GM12801 (cell line): ENCODE data around the gene C17orf67.

ENCODE experiments used
- TF ChIP-seq, protein P1 (sequence below): IDR thresholded peaks from one replicate; pipeline ENCODE4 v1.5.1; 2011; ENCODE audit warnings: control low read depth; ENCODE audit not compliant: insufficient read length; ENCODE audit errors: extremely low read depth

The C17orf67 gene

DNA sequence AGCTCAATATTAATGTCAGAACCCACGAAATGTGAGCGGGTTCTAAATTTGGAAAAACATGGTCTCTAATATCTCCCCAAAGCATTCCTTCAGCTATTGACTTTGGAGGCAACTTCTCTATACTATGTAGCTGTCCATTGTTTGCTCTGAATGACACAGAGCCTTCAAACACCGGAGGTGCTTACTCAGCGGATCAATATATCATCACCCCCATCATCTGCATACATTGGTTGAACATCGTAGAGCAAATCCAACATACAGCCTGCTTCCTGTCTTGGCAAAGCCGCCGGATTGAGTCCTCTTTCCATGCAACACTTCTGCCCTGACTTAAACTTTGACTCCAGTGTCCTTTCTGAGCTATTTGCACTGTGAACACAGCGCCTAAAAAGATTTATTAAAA lies 61.3 kb downstream of the C17orf67 start:
- TF ChIP-seq, protein P1, sequence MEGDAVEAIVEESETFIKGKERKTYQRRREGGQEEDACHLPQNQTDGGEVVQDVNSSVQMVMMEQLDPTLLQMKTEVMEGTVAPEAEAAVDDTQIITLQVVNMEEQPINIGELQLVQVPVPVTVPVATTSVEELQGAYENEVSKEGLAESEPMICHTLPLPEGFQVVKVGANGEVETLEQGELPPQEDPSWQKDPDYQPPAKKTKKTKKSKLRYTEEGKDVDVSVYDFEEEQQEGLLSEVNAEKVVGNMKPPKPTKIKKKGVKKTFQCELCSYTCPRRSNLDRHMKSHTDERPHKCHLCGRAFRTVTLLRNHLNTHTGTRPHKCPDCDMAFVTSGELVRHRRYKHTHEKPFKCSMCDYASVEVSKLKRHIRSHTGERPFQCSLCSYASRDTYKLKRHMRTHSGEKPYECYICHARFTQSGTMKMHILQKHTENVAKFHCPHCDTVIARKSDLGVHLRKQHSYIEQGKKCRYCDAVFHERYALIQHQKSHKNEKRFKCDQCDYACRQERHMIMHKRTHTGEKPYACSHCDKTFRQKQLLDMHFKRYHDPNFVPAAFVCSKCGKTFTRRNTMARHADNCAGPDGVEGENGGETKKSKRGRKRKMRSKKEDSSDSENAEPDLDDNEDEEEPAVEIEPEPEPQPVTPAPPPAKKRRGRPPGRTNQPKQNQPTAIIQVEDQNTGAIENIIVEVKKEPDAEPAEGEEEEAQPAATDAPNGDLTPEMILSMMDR: no peak

DNA sequence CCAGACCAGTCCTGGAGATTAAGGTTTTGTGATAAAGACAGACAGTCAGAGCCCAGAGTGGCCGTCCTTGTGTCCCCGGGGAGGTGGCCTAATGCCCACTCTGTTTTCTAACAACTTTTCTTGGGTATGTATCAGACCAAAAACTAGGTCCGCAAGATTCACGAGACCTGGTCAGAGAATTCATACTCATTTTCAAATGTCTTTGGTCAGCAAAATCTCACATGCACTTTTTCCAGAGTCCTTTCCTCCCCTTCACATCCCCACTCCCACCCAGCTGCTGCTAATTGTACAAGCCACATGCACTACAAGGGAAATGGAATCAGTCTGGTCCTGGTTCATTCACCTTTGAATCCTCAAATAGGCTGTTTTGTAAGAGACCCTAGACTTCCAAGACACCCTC lies 61.7 kb downstream of the C17orf67 start:
- TF ChIP-seq, protein P1: no peak

DNA sequence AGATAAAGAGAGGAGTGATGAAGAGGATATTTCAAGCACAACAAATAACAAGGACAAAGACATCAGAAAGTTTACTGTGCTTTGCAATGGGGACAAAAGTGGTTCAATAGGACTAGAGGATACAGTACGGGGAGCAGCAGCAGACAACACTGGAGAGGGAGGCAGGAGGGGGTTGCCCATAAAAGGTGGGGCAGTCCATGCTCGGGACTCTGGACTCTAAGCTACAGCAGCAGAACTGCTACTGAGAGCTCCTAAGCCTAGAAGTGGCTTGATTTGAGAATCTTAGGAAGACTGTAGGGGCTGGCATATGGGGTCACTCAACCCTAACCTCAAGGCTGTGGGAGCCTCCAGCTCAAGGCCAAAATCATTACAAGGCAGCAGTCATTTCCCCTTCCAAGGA lies 62.2 kb downstream of the C17orf67 start:
- TF ChIP-seq, protein P1: no peak

DNA sequence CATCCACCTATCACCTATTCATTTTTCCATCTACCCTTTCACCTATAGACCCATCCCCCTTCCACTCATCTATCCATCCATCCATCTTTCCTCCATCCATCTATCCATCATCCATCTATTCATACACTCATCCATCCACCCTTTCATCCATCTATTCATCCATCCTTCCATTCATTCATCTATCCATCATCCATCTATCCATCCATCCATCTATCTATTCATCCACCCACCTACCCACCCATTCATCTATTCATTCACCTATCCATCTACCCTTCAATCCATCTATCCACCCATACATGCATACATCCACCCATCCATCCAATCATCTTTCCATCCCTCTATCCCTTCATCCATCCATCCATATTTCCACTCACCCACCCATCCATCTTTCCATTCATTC lies 63.3 kb downstream of the C17orf67 start:
- TF ChIP-seq, protein P1: no peak

DNA sequence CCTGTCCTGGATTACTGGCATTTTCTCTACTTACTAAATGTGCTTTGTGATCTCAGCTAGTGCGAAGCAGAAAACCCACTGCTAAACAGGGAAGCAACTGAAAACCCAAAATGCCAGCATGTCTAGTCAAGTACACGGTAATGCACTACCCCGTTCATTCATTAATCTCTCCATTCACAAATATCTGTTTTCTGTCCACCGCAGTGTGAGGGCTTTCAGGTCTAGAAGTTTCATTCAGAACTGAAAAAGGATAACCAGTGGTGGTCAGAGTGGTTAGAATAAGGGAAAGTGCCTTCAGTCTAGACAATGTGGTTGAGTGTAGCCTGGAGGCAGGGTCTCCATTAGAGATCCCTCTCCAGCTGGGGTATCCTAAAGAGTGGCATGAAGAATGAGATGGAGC lies 68.3 kb downstream of the C17orf67 start:
- TF ChIP-seq, protein P1: no peak

DNA sequence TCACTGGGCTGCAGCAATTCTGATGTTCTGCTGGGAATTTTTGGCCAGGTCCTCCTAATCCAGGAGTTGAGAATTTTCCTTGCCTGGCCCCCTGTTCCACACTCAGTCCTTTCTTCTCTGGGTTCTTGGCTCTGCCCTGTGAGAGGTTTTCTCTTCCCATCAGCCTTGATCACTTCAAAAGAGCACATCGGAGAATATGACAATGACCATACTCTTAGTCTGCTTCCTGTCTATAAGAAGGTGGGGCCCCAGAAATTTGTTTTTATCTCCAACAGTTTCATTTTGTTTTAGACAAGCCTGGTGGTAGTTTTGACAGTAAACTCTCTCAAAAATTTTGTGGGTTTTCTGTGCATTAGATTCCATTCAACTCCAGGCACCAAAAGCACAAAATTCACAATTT lies 70.7 kb downstream of the C17orf67 start:
- TF ChIP-seq, protein P1: no peak

DNA sequence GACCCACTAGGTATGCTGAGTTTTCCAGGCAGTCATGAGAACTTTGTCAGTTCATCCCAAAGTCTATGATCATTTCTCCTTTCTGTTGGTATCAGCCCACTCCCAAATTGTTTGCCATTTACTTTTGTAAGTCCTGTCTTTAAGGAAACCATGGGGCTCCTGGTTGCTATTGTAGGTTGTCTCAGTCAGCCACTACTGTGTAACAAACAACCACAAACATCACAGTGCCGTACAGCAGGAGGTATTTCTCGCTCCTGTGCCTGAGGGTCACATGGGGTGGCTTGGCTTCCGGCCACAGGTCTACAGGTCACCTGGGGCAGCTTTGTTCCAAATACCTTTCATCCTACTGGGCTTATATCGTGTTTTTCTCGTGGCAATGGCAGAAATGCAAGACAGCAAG lies 71.6 kb downstream of the C17orf67 start:
- TF ChIP-seq, protein P1: no peak

DNA sequence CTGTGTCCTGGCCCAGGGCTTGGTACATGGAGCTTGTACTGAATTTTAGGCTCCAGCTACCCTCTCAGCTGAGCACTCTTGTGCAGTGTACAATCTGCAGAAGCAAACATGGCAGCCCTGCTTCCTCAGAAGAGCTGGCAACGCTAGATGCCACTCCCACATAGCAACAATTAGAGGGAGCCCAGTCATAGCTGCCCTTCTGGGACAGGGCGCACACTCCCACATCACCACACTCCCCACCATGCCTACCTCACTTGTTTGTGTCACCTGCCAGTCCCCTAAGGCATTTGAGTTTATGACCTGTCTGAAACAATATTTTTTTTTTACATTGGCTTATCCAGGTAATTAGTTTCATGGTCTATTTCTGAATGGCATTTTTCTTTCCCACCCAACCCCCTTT lies 72.3 kb downstream of the C17orf67 start:
- TF ChIP-seq, protein P1: no peak
